SJSA1 (cell line): ENCODE data around the gene AKAP4. TPM values are rescaled to one million over a fixed set of nuclear protein-coding genes. Genes with fewer than 3 reads are reported as not detected.

Experiments used
- DNase-seq, 2 experiments: peaks; one replicate each; pipeline ENCODE4 v3.0.0-alpha.2; 2015 to 2020; ENCODE audit warnings: low spot score in 2 of 2, low read depth in 1 of 2
- H3K27ac ChIP-seq: fragments of 250-450 bp; sonication (Bioruptor Pico); 2 replicates; pipeline ENCODE4 v1.5.1; 2020; ENCODE audit warnings: mild to moderate bottlenecking, moderate library complexity
- H3K27me3 ChIP-seq: fragments of 250-450 bp; sonication (Bioruptor Pico); replicated peaks from 2 replicates; pipeline ENCODE4 v1.5.1; 2020; ENCODE audit warnings: mild to moderate bottlenecking, moderate library complexity
- H3K36me3 ChIP-seq: fragments of 250-450 bp; sonication (Bioruptor Pico); 2 replicates; pipeline ENCODE4 v1.5.1; 2020; ENCODE audit warnings: mild to moderate bottlenecking
- H3K4me1 ChIP-seq: fragments of 250-450 bp; sonication (Bioruptor Pico); replicated peaks from 2 replicates; pipeline ENCODE4 v1.6.1; 2021; ENCODE audit warnings: mild to moderate bottlenecking
- H3K4me3 ChIP-seq: fragments of 250-450 bp; sonication (Bioruptor Pico); 2 replicates; pipeline ENCODE4 v1.5.1; 2020; ENCODE audit warnings: mild to moderate bottlenecking
- H3K9me3 ChIP-seq: fragments of 250-450 bp; sonication (Bioruptor Pico); replicated peaks from 2 replicates; pipeline ENCODE4 v1.5.1; 2020; ENCODE audit warnings: mild to moderate bottlenecking
- total RNA-seq: library from RNA; depleted of rRNA; stranded (reverse); fragments of >200 nt; shearing (Covaris generic); gene quantifications from 2 replicates; pipeline ENCODE4 v1.2.3, GENCODE V29; 2014; rRNA removed

The AKAP4 gene, protein sequence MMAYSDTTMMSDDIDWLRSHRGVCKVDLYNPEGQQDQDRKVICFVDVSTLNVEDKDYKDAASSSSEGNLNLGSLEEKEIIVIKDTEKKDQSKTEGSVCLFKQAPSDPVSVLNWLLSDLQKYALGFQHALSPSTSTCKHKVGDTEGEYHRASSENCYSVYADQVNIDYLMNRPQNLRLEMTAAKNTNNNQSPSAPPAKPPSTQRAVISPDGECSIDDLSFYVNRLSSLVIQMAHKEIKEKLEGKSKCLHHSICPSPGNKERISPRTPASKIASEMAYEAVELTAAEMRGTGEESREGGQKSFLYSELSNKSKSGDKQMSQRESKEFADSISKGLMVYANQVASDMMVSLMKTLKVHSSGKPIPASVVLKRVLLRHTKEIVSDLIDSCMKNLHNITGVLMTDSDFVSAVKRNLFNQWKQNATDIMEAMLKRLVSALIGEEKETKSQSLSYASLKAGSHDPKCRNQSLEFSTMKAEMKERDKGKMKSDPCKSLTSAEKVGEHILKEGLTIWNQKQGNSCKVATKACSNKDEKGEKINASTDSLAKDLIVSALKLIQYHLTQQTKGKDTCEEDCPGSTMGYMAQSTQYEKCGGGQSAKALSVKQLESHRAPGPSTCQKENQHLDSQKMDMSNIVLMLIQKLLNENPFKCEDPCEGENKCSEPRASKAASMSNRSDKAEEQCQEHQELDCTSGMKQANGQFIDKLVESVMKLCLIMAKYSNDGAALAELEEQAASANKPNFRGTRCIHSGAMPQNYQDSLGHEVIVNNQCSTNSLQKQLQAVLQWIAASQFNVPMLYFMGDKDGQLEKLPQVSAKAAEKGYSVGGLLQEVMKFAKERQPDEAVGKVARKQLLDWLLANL
- not detected in 2 replicates for total RNA-seq

DNA sequence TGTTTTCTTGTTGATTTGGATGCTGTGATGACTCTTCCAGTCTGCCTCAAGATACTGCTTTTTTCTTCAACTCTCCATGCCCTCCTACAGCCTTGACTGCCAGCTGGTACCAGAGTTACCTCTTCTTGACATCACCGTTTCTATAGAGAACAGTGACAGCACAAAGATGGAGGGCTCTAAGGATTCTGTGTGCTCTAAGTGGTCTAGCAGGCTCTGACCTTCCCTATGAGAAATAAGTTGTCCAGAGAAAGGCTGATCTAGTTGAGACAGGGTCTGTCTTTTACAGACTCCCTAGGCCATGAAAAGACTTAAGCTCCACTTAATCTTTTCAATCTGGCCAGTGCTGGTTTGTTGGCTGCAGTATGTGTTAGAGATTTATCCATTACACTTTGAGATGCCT is at the start of gene AKAP4:
Gene AKAP4 (minus strand): TSS at position 101 of the 400 bp plus-strand sequence. CDS start 118 bp downstream, outside the sequence.
- Histone ChIP-seq H3K4me1 (peaks cover 3% of the 10 kb centered on the region; the same call in 1 of the 2 replicates), H3K27ac (no peak within 1 kb of the TSS), H3K4me3 (no peak within 1 kb of the TSS), H3K9me3 (no peaks in the 10 kb centered on the region), H3K36me3 (no peaks in the 10 kb centered on the region), H3K27me3 (no peaks in the 10 kb centered on the region)
- DNase-seq = no peak

GRCh38 chrX:50211510-50211909 is 10.7 kb upstream of the AKAP4 start:
- no peak for DNase-seq
- no peak overlapping the region for H3K27ac ChIP-seq
- H3K27me3 ChIP-seq = no peaks in the 10 kb centered on the region
- no peaks in the 10 kb centered on the region for H3K4me1 ChIP-seq
- H3K9me3 ChIP-seq = no peaks in the 10 kb centered on the region
- no peak overlapping the region for H3K4me3 ChIP-seq
- H3K36me3 ChIP-seq = no peaks in the 10 kb centered on the region

DNA sequence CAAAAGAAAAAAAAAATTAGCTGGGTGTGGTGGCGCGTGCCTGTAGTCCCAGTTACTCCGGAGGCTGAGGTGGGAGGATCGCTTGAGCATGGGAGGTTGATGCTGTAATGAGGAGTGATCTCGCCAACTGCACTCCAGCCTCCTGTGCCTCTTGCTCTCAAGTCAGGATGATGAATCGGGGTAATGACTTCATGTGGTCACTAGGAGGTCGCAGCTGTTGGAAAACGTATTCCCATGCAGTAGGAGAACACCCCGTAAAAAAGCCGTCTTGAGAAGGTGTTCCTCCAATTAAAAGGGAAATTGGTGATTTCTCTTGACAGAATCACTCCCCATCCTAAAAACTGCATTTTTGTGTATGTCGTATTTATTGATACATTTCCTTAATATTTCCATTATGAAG is 5.9 kb upstream of the AKAP4 start:
- no peaks in the 10 kb centered on the region for H3K36me3 ChIP-seq
- H3K4me3 ChIP-seq = no peak overlapping the region
- H3K9me3 ChIP-seq = no peaks in the 10 kb centered on the region
- no peaks in the 10 kb centered on the region for H3K27me3 ChIP-seq
- H3K27ac ChIP-seq = no peak overlapping the region
- H3K4me1 ChIP-seq = peaks cover 3% of the 10 kb centered on the region; the same call in 1 of the 2 replicates
- DNase-seq = no peak

- DNase-seq = peak; percentile 52 to 70
- Histone ChIP-seq H3K4me1 (peaks cover 3% of the 10 kb centered on the region; the same call in 1 of the 2 replicates), H3K27ac (peak within 1 kb of the TSS; percentile 28; the same call in 1 of the 2 replicates), H3K27me3 (no peaks in the 10 kb centered on the region), H3K36me3 (no peaks in the 10 kb centered on the region), H3K9me3 (no peaks in the 10 kb centered on the region), H3K4me3 (peak within 1 kb of the TSS; percentile 15)
Observed at GRCh38 chrX:50204364-50204899, 3.6 kb upstream of the AKAP4 start, which contains the start of gene CCNB3. Gene CCNB3, plus strand, starts transcription at chrX:50204765. Its CDS starts 80,399 bp downstream, at chrX:50285164.

- H3K36me3 ChIP-seq = no peaks in the 10 kb centered on the region
- peaks cover 3% of the 10 kb centered on the region; the same call in 1 of the 2 replicates for H3K4me1 ChIP-seq
- H3K9me3 ChIP-seq = no peaks in the 10 kb centered on the region
- H3K4me3 ChIP-seq = no peak overlapping the region
- peak in 1 of 2 experiments; percentile 1 for DNase-seq
- no peaks in the 10 kb centered on the region for H3K27me3 ChIP-seq
- H3K27ac ChIP-seq = no peak overlapping the region
Observed at GRCh38 chrX:50202539-50202938, 1.7 kb upstream of the AKAP4 start.

- no peak overlapping the region for H3K27ac ChIP-seq
- H3K27me3 ChIP-seq = no peaks in the 10 kb centered on the region
- DNase-seq = no peak
- H3K4me1 ChIP-seq = no peaks in the 10 kb centered on the region; the same call in 1 of the 2 replicates
- no peaks in the 10 kb centered on the region for H3K36me3 ChIP-seq
- no peaks in the 10 kb centered on the region for H3K9me3 ChIP-seq
- H3K4me3 ChIP-seq = no peak overlapping the region
Observed at GRCh38 chrX:50198348-50198747, 2.5 kb downstream of the AKAP4 start.

DNA sequence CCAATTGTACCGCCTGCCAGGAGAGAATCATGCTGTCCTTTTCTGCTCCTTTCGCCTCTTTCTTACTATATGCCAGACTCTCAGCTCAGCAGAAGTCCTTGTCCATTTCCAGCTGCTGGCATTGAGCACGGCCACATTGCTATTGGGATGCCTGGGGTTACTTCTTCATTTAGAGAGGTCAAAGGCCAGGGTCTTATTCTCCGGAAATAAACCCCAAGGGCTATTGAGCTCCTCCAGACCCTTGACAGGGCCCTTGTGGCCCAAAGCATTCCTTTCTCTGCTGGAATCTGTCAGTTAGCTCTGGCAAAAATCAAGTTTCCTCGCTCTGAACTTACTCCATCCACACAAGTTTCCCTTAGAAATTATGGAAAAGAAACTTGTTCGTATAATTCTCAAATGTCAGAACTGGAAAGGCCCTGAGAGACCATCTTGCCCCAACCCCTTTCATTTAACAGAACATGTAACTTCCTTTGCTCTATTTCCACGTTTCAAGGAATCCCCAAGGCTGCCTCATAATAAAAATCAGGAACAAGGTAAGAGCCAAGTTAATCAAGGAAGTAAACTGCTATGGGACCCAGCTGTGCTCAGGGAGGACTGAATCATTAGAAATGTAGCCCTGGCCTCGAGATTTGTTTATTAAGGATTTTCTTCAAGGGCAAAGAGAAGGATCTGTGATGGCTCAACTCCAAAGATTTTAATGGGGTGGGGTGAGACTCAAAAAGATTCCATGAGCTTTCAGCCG is 11.8 kb downstream of the AKAP4 start:
- no peak overlapping the region for H3K27ac ChIP-seq
- no peak overlapping the region for H3K4me3 ChIP-seq
- no peaks in the 10 kb centered on the region for H3K4me1 ChIP-seq
- H3K27me3 ChIP-seq = no peaks in the 10 kb centered on the region
- H3K9me3 ChIP-seq = no peaks in the 10 kb centered on the region
- DNase-seq = no peak
- no peaks in the 10 kb centered on the region for H3K36me3 ChIP-seq

- Histone ChIP-seq H3K36me3 (no peaks in the 10 kb centered on the region), H3K9me3 (no peaks in the 10 kb centered on the region)
Observed at GRCh38 chrX:50183891-50184290, 16.9 kb downstream of the AKAP4 start.

GRCh38 chrX:50180073-50180940 is 20.5 kb downstream of the AKAP4 start:
- H3K27me3 ChIP-seq = no peaks in the 10 kb centered on the region
- no peaks in the 10 kb centered on the region for H3K4me1 ChIP-seq
- H3K9me3 ChIP-seq = no peaks in the 10 kb centered on the region
- no peaks in the 10 kb centered on the region for H3K36me3 ChIP-seq
- no peak overlapping the region for H3K4me3 ChIP-seq
- DNase-seq = no peak
- H3K27ac ChIP-seq = no peak overlapping the region

More at GRCh38 chrX:50183891-50184290, 16.9 kb downstream of the AKAP4 start:
- Histone ChIP-seq H3K27ac (no peak overlapping the region), H3K4me1 (no peaks in the 10 kb centered on the region), H3K4me3 (no peak overlapping the region), H3K27me3 (no peaks in the 10 kb centered on the region)
- DNase-seq = no peak

GRCh38 chrX:50169717-50170116 is 31.1 kb downstream of the AKAP4 start:
- Histone ChIP-seq H3K27me3 (no peaks in the 10 kb centered on the region), H3K9me3 (no peaks in the 10 kb centered on the region), H3K4me3 (no peak overlapping the region), H3K4me1 (no peaks in the 10 kb centered on the region), H3K36me3 (no peaks in the 10 kb centered on the region), H3K27ac (no peak overlapping the region)
- no peak for DNase-seq

GRCh38 chrX:50168241-50168687 is 32.5 kb downstream of the AKAP4 start:
- Histone ChIP-seq H3K27me3 (no peaks in the 10 kb centered on the region), H3K27ac (no peak overlapping the region), H3K4me1 (no peaks in the 10 kb centered on the region), H3K36me3 (no peaks in the 10 kb centered on the region), H3K4me3 (no peak overlapping the region), H3K9me3 (no peaks in the 10 kb centered on the region)
- DNase-seq = no peak

GRCh38 chrX:50167366-50167765 is 33.4 kb downstream of the AKAP4 start:
- Histone ChIP-seq H3K27ac (no peak overlapping the region), H3K4me3 (no peak overlapping the region), H3K27me3 (no peaks in the 10 kb centered on the region), H3K9me3 (no peaks in the 10 kb centered on the region), H3K36me3 (no peaks in the 10 kb centered on the region), H3K4me1 (no peaks in the 10 kb centered on the region)
- DNase-seq = no peak
